ENCODE measurements around the gene ZNF652.
A peak's percentile ranks its signal among the peaks of the same experiment; 100 is the strongest.
"Not testable (repeated sequence)": the region's sequence is repeated elsewhere in the genome, so short reads cannot be mapped to it uniquely, and the experiment has no call there.

ZNF652 gene

DNA sequence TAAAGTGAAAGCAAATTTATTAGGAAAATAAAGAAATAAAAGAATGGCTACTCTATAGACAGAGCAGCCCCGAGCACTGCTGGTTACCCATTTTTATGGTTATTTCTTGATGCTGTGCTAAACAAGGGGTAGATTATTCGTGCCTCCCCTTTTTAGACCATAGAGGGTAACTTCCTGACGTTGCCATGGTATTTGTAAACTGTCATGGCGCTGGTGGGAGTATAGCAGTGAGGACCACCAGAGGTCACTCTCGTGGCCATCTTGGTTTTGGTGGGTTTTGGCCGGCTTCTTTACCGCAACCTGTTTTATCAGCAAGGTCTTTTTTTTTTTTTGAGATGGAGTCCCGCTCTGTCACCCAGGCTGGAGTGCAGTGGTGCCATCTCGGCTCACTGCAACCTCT lies 100.5 kb downstream of the ZNF652 start:
- not testable (repeated sequence) for DNase-seq (ENCODE audit: low spot score)

GRCh38 chr17:49260817-49261291 lies 101.2 kb downstream of the ZNF652 start:
- DNase-seq (ENCODE audit: low spot score), result no peak

- peak; percentile 50 for DNase-seq (ENCODE audit: low spot score)
Observed at GRCh38 chr17:49260011-49260816, 101.8 kb downstream of the ZNF652 start.

GRCh38 chr17:49259663-49260010 lies 102.4 kb downstream of the ZNF652 start:
- DNase-seq (ENCODE audit: low spot score), result no peak

- DNase-seq (ENCODE audit: low spot score), result no peak
Observed at GRCh38 chr17:49258394-49258793, 103.7 kb downstream of the ZNF652 start.

- no peak for DNase-seq (ENCODE audit: low spot score)
Observed at GRCh38 chr17:49255125-49255524, 106.9 kb downstream of the ZNF652 start.

GRCh38 chr17:49254066-49254465 lies 108.0 kb downstream of the ZNF652 start:
- DNase-seq (ENCODE audit: low spot score), result no peak

- no peak for DNase-seq (ENCODE audit: low spot score)
Observed at GRCh38 chr17:49252148-49252695, 109.8 kb downstream of the ZNF652 start.

GRCh38 chr17:49249890-49250522 lies 112.0 kb downstream of the ZNF652 start:
- no peak for DNase-seq (ENCODE audit: low spot score)

GRCh38 chr17:49249292-49249794 lies 112.7 kb downstream of the ZNF652 start:
- no peak for DNase-seq (ENCODE audit: low spot score)

GRCh38 chr17:49247944-49248343 lies 114.1 kb downstream of the ZNF652 start:
- no peak for DNase-seq (ENCODE audit: low spot score)

- no peak for DNase-seq (ENCODE audit: low spot score)
Observed at GRCh38 chr17:49244839-49245238, 117.2 kb downstream of the ZNF652 start.

Measured in HuH-7.5 (cell line).